ENCODE results near the gene YAF2. TPM values are rescaled to one million over a fixed set of nuclear protein-coding genes. Genes with fewer than 3 reads are reported as not detected.
A peak's percentile ranks its signal among the peaks of the same experiment; 100 is the strongest.
"Not testable (repeated sequence)": the region's sequence is repeated elsewhere in the genome, so short reads cannot be mapped to it uniquely, and the experiment has no call there.

Gene YAF2
- total RNA-seq, 3 donors from 2014 or later: 37.0 to 40.9 (median 37.7) TPM

DNA sequence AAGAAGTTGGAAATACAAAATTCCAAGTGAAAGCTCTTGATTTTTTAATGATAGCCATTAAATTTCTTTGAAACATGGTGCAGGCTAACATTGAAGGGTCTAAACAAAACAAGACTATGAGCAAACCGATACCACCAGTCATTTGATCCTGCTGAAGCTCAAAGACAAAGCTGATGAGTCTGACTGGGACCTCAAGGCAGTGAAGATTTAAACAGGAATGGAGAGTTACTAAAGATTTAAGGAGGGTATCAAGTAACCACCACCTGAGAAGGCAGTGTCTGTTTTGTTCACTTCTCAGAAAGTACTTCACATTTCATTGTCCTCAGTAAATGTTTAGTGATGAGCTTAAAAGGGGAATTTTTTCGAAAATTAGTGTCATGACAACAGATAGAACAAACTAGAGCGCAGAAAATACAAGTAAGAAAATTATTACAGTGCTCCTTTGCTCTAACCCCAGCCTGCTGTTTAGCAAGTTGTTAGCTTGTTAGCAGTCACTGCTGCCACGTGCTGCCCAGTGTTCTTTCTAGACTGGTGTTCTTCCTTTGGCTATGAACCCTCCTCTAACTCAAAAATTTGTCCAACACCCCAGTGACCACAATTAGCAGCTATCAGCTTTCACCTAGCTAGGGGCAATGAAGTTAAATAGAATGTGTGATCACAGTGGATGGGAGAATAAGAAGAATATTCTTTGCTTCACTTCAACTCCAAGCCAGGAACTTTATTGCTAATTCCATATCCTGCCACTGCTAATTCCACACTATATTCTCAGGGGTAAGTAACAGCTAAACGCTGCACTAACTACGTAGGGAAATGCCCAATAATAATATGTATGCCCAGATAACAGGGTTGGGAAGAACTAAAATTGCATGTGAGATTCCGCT is 41.1 kb downstream of the YAF2 start:
- no peak for DNase-seq
- H3K9me3 Mint-ChIP-seq: no peaks in the 10 kb centered on the region
- peaks cover 23% of the 10 kb centered on the region for H3K36me3 Mint-ChIP-seq (ENCODE audit: insufficient read depth)
- H3K4me1 Mint-ChIP-seq (ENCODE audit: low read depth): peaks cover 2% of the 10 kb centered on the region
- H3K27me3 Mint-ChIP-seq (ENCODE audit: low read depth): no peaks in the 10 kb centered on the region
- H3K4me3 Mint-ChIP-seq: no peak overlapping the region
- no peak for ATAC-seq

DNA sequence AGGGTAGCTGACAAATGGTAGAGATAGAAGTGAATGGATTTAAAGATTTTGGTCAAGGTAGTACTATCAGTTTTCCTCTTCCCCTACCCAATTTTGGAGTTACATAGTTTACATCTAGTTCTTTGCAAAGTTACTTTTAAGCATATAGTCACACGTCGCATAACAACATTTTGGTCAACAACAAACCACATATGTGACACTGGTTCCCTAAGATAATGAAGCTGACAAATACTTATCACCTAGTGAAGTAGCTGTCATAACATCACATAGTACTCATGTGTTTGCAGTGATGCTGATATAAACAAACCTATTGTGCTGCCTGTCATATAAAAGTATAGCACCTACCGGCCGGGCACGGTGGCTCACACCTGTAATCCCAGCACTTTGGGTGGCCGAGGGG is 45.4 kb downstream of the YAF2 start:
- Mint-ChIP-seq H3K9me3 (no peaks in the 10 kb centered on the region), H3K4me3 (no peak overlapping the region), H3K4me1 (ENCODE audit: low read depth) (peaks cover 8% of the 10 kb centered on the region), H3K36me3 (ENCODE audit: insufficient read depth) (peaks cover 22% of the 10 kb centered on the region), H3K27me3 (ENCODE audit: low read depth) (no peaks in the 10 kb centered on the region)
- DNase-seq (no peak), ATAC-seq (no peak)

DNA sequence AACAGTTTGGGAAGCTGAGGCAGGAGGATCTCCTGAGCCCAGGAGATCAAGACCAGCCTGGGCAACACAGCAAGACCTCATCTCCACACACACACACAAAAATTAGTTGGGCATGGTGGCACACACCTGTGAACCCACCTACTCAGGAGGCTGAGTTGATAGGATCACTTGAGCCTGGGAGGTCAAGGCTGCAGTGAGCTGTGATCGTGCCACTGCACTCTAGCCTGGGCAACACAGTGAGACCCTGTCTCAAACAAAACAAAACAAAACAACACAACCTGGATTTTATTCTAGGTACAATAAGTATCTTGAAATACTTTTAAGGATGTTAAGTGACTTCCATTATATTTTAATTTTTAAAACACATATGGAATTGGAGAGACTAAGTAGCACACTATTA is 45.8 kb downstream of the YAF2 start:
- Mint-ChIP-seq H3K4me3 (no peak overlapping the region), H3K4me1 (ENCODE audit: low read depth) (peaks cover 8% of the 10 kb centered on the region), H3K27me3 (ENCODE audit: low read depth) (no peaks in the 10 kb centered on the region), H3K36me3 (ENCODE audit: insufficient read depth) (peaks cover 20% of the 10 kb centered on the region), H3K9me3 (no peaks in the 10 kb centered on the region)
- ATAC-seq: no peak
- no peak for DNase-seq

DNA sequence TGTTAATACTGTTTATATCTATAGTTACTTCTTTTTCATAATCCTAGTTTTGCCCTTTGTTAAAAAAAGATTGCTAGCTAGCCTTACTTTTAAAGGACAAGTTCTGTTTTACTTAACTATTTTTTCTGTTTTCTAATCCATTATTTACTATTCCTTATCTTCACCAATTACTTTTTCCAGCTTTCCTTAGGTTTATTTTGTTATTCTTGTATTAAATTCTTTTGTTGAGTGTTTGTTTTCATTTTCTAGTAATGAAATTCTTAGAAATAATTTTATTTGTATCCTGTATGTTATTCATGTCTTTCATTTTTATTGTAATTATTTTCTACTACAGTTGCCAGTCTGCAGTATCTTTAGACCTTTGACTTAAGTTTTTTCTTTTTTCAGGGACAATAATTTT is 47.7 kb downstream of the YAF2 start:
- Mint-ChIP-seq H3K9me3 (no peaks in the 10 kb centered on the region), H3K4me3 (no peak overlapping the region), H3K4me1 (ENCODE audit: low read depth) (peaks cover 6% of the 10 kb centered on the region), H3K27me3 (ENCODE audit: low read depth) (no peaks in the 10 kb centered on the region), H3K36me3 (ENCODE audit: insufficient read depth) (peaks cover 17% of the 10 kb centered on the region)
- DNase-seq (no peak), ATAC-seq (no peak)

DNA sequence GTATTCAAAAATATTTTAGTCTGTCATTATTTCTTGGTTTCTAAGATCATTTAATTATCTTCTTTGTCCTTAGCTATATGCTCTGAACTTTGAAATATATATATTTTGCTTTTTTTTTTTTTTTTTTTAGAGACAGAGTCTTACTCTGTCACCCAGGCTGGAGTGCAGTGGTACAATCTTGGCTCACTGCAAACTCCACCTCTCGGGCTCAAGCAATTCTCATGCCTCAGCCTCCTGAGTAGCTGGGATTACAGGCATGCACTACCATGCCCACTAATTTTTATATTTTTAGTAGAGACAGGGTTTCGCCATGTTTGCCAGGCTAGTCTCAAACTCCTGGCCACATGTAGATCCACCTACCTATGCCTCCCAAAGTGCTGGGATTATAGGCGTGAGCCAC is 49.8 kb downstream of the YAF2 start:
- peaks cover 17% of the 10 kb centered on the region for H3K36me3 Mint-ChIP-seq (ENCODE audit: insufficient read depth)
- H3K4me1 Mint-ChIP-seq (ENCODE audit: low read depth): peaks cover 13% of the 10 kb centered on the region
- not testable (repeated sequence) for DNase-seq; H3K4me3 Mint-ChIP-seq; ATAC-seq; H3K9me3 Mint-ChIP-seq; H3K27me3 Mint-ChIP-seq (ENCODE audit: low read depth)

DNA sequence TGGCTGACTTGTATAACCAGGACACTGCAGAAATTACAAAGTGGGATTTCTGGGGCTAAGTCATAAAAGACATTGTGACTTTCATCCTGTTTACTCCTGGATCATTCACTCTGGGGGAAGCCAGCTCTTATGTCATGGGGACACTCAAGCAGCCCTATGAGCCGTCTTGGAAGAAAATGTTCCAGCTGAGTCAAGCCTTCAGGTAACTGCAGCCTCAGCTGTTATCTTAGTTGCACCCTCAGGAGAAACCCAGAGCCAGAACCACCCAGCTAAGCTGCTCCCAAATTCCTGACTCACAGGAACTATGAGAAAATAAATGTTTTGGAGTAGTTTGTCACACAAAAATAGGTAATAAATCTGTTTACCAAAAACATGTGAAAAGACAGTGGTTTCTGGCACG is 50.2 kb downstream of the YAF2 start:
- no peak for ATAC-seq
- Mint-ChIP-seq H3K4me3 (no peak overlapping the region), H3K36me3 (ENCODE audit: insufficient read depth) (peaks cover 20% of the 10 kb centered on the region), H3K4me1 (ENCODE audit: low read depth) (peaks cover 18% of the 10 kb centered on the region), H3K27me3 (ENCODE audit: low read depth) (no peaks in the 10 kb centered on the region), H3K9me3 (no peaks in the 10 kb centered on the region)
- no peak for DNase-seq

DNA sequence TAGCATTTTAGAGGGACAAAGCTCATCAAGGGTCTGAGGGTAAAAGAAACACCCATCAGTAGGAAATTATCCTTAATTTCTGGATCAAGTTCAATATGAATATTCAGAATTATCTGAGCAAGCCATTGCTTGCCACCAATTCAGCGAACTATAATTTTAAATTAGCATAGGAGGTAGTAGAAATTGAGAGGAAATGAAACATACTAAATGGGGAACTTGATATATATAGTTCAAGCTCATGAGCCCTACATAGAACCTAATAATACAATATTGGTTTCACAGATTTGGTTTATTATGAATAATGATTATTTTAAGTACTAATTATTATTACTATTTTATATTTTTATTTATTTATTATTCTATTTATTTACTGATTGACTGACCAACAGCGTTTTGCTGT is 51.3 kb downstream of the YAF2 start:
- Mint-ChIP-seq H3K4me3 (no peak overlapping the region), H3K27me3 (ENCODE audit: low read depth) (no peaks in the 10 kb centered on the region), H3K4me1 (ENCODE audit: low read depth) (peaks cover 23% of the 10 kb centered on the region), H3K36me3 (ENCODE audit: insufficient read depth) (peaks cover 21% of the 10 kb centered on the region), H3K9me3 (no peaks in the 10 kb centered on the region)
- DNase-seq: no peak
- no peak for ATAC-seq

DNA sequence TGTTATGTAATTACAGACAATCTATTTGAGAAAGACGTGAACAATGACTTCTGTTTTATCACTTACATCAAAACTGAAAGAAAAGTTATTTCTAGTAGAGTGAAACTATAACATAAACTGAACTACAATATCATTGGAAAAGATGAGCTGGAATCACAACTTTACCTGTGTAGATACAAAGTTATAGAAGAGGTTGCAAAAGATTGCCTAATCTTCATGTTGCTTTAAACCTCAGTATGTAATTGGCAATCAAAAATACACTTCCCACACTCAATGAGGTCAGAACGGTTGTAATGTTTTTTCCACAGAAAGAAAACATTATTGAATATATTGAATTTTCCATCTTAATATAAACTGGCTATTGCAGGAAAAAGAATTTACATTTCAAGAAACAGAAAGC is 55.7 kb downstream of the YAF2 start:
- peaks cover 23% of the 10 kb centered on the region for H3K36me3 Mint-ChIP-seq (ENCODE audit: insufficient read depth)
- no peaks in the 10 kb centered on the region for H3K27me3 Mint-ChIP-seq (ENCODE audit: low read depth)
- H3K4me3 Mint-ChIP-seq: no peak overlapping the region
- peak; percentile 10 to 23 for ATAC-seq
- H3K9me3 Mint-ChIP-seq: no peaks in the 10 kb centered on the region
- peaks cover 18% of the 10 kb centered on the region for H3K4me1 Mint-ChIP-seq (ENCODE audit: low read depth)
- no peak for DNase-seq

DNA sequence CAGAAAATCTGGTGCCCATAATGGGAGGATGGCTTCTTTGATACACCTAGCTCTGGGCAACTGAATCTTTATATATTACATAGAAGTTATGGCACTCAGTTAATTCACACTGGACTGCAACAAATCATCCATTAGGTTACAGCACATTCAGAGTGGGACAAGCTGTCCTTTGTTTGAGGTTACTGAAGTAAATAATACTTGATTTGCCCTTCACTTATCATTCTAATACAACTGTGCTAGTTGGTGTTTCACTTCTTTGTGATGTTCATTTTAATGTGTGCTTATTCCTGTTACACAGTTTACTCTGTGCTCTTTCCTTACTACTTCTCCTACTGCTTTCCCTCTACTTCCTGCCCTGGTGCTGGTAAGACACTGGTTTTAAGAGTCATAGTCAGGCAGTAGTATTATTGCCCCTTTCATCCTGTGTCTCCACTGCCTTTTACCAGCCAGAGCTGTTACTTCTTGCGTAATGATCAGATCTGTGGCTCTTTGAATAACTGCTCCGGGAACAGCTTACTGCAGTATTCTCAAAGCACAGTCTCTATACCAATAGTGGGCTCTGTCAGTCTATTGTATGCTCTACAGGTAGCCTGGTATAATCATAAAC is 57.0 kb downstream of the YAF2 start:
- peaks cover 32% of the 10 kb centered on the region for H3K36me3 Mint-ChIP-seq (ENCODE audit: insufficient read depth)
- DNase-seq: no peak
- H3K9me3 Mint-ChIP-seq: peaks cover 3% of the 10 kb centered on the region
- no peak overlapping the region for H3K4me3 Mint-ChIP-seq
- no peaks in the 10 kb centered on the region for H3K27me3 Mint-ChIP-seq (ENCODE audit: low read depth)
- peaks cover 20% of the 10 kb centered on the region for H3K4me1 Mint-ChIP-seq (ENCODE audit: low read depth)
- ATAC-seq: no peak

DNA sequence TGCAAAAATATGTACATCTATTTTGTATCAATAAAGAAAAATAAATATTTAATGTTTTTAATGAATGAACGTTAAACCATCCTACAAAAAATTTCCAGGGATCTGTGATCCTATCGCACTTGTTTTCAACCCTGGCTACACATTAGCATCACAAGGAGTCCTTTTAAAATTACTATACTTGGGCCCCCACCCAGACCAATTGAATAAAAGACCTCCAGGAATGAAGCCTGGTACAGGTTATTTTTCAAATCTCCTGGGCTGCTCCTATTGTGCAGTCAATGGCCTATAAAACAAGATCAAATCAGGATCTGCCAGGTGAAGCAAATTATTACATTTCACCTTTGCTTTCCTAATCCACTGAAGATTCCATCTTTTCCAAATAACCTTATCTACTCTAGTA is 59.9 kb downstream of the YAF2 start:
- Mint-ChIP-seq H3K27me3 (ENCODE audit: low read depth) (no peaks in the 10 kb centered on the region), H3K4me3 (no peak overlapping the region), H3K4me1 (ENCODE audit: low read depth) (peaks cover 26% of the 10 kb centered on the region), H3K36me3 (ENCODE audit: insufficient read depth) (peaks cover 36% of the 10 kb centered on the region), H3K9me3 (peaks cover 6% of the 10 kb centered on the region)
- DNase-seq (no peak), ATAC-seq (no peak)

DNA sequence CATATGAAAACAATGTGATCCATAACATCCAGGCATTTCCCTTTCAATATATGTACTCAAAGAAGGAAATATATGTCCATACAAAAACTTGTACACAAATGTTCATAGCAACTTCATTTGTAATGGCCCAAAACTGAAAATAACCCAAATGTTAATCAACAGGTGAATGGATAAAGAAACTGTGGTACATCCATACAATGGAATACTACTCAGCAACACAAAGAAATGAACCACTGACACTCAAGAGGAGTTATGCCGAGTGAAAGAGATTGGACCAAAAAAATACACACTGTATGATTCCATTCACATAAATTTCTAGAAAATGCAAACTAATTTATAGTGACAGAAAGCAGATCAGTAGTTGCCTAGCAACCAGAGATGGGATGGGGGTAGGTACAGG is 63.1 kb downstream of the YAF2 start:
- Mint-ChIP-seq H3K4me3 (no peak overlapping the region), H3K4me1 (ENCODE audit: low read depth) (peaks cover 19% of the 10 kb centered on the region), H3K27me3 (ENCODE audit: low read depth) (no peaks in the 10 kb centered on the region), H3K36me3 (ENCODE audit: insufficient read depth) (peaks cover 35% of the 10 kb centered on the region), H3K9me3 (peaks cover 6% of the 10 kb centered on the region)
- ATAC-seq (no peak), DNase-seq (no peak)

DNA sequence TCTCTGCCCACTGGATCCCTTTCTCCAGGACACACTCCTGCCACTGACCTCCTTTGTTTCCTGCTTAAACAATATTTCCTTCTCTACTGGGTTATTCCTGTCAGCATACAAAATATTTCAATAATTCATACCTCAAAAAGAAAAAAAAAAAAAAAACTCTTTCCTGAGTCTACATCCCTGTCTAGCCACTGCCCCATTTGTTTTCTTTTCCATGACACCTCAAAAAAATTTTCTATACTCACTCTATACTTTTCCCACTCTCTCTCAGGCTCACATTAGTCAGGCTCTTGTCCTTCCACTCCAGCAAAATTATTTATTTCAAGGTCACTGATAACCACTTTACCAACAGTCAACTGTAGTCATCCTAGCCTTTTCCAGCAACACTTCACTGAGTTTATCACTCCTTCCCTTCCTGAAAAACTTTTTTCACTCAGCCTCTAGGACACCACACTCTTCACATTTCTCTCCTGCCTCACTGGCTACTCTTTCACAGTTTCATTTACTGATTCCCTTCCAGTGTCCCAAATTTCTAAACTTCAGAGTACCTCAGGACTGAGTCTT is 64.0 kb downstream of the YAF2 start:
- Mint-ChIP-seq H3K27me3 (ENCODE audit: low read depth) (no peaks in the 10 kb centered on the region), H3K4me3 (no peak overlapping the region), H3K9me3 (peaks cover 6% of the 10 kb centered on the region), H3K36me3 (ENCODE audit: insufficient read depth) (peaks cover 37% of the 10 kb centered on the region), H3K4me1 (ENCODE audit: low read depth) (peaks cover 19% of the 10 kb centered on the region)
- no peak for ATAC-seq
- no peak for DNase-seq

DNA sequence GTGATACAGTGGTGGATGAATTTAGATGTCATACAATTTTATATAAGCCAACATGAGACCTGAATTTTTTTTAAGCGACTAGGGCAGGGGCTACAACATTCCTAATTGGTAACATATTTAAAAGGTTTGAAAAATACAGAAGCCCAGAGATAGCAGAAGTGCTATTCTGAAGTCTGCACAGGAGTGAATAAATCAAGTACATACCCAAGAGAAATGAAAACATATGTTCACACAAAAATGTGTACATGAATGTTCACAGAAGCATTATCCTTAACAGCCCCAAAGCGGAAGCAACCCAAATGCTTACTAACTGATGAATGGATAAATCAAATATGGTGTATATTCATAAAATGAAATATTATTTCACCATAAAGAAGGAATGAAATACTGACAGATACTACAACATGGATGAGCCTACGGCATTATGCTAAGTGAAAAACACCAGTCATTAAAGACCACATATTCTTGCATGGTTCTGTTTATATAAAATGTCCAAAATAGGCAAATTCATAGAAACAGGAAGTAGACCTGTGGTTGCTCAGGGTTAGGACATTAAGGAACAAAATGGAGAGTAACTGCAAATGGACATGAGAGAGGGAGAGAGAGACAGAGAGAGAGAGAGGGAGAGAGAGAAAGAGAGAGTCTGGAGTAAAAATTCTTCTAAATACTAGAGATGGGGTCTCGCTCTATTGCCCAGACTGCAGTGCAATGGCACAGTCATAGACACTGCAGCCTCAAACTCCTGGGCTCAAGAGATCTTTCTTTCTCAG is 65.4 kb downstream of the YAF2 start:
- ATAC-seq (no peak), DNase-seq (no peak)
- Mint-ChIP-seq H3K4me1 (ENCODE audit: low read depth) (peaks cover 19% of the 10 kb centered on the region), H3K27me3 (ENCODE audit: low read depth) (no peaks in the 10 kb centered on the region), H3K9me3 (peaks cover 6% of the 10 kb centered on the region), H3K36me3 (ENCODE audit: insufficient read depth) (peaks cover 38% of the 10 kb centered on the region), H3K4me3 (no peak overlapping the region)

DNA sequence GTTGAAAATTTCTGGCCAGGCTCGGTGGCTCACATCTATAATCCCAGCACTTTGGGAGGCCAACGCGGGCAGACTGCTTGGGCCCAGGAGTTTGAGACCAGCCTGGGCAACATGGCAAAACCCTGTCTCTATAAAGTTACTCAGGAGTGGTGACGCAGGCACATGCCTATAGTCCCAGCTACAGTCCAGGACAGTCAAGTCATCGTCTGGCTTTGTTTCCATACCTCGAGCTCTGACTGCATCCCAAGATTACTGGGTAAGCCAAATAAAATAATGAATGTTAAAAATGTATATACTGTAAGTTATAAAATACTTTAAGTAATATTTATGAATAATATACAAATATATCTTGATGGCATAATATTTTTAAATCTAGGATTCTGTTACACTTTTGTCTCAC is 70.3 kb downstream of the YAF2 start:
- Mint-ChIP-seq H3K4me3 (no peak overlapping the region), H3K4me1 (ENCODE audit: low read depth) (peaks cover 15% of the 10 kb centered on the region), H3K9me3 (no peaks in the 10 kb centered on the region), H3K36me3 (ENCODE audit: insufficient read depth) (peaks cover 27% of the 10 kb centered on the region), H3K27me3 (ENCODE audit: low read depth) (no peaks in the 10 kb centered on the region)
- DNase-seq (no peak), ATAC-seq (no peak)

All from activated T-cell treated with anti-CD3 and anti-CD28 coated beads, Interleukin-2, amount 50 U/mL, for 4 hours (primary cell).